Fibroblast of skin of left quadriceps (primary cell): ENCODE data around the gene OLFML2A.
"Not testable (repeated sequence)": the region's sequence is repeated elsewhere in the genome, so short reads cannot be mapped to it uniquely, and the experiment has no call there.

Experiments used
- DNase-seq, 2 experiments: peaks; one replicate each; pipeline ENCODE4 v3.0.0-alpha.2; 2013; ENCODE audit warnings: low read depth in 2 of 2

OLFML2A gene

DNA sequence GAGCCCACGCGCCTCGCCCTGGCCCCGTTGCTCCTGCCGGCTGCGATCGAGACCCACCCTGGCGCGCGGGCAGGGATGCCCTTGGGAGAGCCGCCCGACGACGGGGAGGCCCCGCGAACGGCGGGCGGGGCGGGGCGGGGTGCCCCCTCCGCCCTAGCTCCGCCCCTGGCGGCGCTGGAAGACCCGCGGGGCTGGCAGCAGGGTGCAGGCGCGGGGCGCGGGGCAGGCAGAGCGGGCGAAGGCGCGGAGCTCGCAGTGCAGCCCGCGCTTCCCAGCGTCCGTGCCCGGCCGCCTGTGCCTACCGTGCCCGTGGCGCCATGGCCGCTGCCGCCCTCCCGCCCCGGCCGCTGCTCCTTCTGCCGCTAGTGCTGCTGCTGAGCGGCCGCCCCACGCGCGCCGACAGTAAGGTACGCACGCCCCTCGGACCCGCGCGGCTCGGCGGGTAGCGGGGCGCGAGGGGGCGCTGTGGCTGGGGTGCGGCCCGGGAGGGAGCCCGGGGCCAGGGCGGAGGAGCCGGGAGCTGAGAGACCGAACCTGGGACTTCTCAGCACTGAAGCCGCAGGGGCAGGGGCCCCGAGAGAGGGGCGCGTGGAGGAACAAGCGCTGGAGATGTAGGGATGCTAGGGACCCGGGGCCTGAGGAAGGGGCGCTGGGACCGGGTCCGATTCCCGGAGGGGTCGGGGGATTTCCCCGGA is at the start of gene OLFML2A:
TSS of gene OLFML2A (plus strand) at position 180 of the 695 bp plus-strand sequence. CDS start at position 318, 138 bp downstream.
- no peak for DNase-seq

DNA sequence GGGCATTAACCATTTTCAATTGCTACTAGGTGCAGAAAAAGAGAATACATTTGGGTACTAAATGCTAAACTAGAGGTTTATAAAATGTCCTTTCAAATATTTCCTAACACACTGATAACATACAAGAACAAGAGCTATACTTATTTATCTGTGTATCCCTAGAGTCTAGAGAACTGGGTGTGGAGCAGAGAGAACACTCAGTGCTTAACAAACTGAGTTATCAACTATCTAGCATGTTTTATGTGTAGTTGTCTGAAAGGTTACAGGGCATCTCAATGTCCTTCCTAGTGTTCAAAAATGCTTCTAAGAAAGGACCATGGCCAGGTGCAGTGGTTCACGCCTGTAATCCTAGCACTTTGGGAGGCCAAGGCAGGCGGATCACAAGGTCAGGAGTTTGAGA is 46.2 kb upstream of the OLFML2A start:
- no peak for DNase-seq

DNA sequence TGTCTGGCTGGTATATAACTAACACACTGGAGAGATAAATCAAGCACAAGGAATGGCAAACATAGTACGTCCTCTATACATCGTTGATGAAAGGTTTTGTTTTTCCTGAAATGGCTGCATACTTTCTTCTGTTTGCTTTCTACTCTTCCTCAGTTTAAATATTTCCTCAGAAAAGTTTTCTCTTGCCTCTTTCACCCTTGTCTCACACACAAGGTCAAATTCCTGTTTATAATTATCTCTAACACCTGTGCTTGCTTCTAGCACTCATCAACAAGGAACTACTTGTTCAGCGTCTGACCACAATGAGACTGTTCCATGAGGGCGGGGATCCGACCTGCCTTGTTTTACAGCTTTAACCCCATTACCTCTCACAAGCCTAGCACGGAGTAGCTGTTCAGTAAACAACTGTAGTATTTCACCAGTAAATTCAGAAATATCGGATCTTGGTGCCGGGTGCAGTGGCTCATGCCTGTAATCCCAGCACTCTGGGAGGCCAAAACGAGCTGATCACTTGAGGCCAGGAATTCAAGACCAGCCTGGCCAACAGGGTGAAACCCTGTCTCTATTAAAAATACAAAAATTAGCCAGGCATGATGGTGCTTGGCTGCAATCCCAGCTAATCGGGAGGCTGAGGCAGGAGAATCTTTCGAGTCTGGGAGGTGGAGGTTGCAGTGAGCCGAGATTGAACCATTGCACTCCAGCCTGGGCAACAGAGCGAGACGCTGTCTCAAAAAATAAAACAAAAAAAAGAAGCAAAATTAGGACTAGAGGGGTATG is 42.8 kb upstream of the OLFML2A start:
- no peak for DNase-seq

DNA sequence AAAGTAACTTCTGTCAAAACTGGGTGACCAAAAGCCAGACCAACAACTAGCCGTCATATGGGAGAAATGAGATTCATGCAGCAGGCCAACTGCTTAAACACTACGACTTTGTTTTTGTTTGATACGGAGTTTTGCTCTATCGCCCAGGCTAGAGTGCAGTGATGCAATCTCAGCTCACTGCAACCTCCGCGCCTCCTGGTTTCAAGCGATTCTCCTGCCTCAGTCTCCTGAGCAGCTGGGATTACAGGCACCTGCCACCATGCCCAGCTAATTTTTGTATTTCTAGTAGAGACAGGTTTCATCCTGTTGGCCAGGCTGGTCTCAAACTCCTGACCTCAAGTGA is 42.2 kb upstream of the OLFML2A start:
- DNase-seq = not testable (repeated sequence)

DNA sequence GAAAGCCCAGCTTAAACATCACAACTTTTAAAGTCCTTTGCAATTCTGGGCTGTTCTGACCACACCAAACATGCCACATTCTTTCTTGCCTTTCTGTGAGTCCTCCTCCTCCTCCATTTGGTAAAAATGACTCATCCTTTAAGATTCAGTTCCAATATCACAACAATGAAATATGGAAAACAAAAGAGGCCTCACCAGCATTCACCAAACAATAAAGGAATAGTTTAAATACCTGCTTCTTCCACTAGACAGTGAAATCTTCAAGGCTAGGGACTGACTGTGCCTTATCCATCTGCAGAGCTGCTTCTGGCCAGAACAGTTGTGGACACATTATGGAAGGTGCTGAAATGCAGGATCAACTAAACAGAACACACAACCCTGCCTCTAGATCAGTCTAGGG is 41.8 kb upstream of the OLFML2A start:
- DNase-seq = peak in 1 of 2 experiments; percentile 35

DNA sequence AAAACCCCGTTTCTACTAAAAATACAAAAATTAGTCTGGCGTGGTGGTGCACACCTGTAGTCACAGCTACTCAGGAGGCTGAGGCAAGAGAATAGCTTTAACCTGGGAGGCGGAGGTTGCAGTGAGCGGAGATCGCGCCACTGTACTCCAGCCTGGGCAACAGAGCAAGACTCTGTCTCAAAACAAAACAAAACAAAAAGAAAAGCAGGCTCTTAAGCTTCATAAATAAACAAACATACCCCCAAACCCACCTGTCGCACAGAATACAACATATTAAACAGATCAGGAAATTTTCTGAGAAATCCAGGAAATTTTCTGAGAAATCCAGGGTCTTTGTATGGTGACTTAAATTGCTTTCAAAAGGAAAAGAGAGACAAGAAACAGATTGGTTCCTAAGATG is 38.9 kb upstream of the OLFML2A start:
- DNase-seq = not testable (repeated sequence)

DNA sequence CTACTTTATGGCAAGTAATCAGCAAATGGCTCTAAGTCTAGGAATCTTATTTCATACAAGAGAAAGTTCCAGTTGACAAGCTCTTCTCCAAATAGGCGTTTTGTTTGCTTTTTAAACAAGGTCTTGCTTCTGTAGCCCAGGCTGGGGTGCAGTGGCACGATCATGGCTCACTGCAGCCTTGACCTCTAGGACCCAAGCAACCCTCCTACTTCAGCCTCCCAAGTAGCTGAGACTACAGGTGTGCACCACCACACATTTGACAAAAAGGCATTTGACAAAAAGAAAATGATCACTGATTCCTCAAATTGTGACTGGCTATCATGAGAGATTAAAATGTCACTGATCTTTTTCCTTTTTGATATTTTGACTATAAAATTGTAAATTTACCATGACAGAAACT is 37.6 kb upstream of the OLFML2A start:
- DNase-seq = no peak

DNA sequence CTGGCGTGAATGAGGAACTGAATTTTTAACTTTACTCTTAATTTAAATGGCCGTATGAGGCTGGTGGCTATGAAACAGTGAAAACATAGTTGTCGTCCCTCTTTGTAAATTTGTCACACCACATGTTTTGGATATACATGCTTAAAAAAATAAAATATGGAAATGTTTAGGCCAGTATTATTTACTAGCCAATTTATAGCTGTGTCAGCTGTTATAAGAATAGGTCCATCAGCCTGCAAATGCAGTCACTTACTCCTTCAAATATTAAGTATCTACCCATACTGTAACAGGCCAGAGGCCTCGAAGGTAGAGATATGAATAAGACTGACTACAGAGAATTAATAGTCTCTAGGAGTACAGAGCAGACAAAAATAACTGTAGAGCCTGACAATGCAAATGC is 35.8 kb upstream of the OLFML2A start:
- no peak for DNase-seq

DNA sequence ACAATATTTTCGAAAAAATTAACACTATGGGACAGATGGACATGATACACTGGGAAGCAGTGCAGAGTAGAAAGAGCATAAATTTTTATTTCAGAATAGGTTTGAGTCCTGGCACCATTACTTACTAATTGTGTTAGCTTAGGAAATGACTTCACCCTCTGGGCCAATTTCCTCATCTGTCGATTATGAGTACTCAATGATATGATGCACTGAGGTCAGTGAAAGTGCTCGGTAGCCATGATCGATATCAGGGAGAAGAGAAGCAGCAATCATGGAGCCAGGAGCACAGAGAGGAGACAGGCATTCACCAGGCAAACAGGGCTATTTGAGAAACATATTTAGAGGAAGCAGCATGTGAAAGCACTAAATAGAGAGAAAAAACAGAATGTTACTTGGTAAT is 35.3 kb upstream of the OLFML2A start:
- DNase-seq = no peak

DNA sequence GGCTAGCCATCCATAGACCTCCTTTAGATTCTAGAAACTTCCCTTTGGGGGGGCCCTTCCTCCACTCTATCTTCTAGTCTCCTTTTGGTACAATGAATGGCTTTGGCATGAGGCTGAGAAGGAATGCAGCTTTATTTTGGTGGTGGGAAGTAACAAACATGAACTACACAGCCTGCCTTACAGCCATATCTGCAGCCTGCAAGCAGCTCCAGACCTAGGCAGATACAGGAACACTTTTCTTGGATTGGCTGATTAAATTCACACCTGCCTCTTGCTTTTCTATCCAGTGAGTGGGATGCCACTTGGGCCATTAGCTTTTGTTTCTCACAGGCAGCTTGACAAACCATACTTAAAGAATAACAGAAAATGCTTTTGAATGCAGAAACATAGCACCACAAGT is 34.0 kb upstream of the OLFML2A start:
- DNase-seq = no peak

DNA sequence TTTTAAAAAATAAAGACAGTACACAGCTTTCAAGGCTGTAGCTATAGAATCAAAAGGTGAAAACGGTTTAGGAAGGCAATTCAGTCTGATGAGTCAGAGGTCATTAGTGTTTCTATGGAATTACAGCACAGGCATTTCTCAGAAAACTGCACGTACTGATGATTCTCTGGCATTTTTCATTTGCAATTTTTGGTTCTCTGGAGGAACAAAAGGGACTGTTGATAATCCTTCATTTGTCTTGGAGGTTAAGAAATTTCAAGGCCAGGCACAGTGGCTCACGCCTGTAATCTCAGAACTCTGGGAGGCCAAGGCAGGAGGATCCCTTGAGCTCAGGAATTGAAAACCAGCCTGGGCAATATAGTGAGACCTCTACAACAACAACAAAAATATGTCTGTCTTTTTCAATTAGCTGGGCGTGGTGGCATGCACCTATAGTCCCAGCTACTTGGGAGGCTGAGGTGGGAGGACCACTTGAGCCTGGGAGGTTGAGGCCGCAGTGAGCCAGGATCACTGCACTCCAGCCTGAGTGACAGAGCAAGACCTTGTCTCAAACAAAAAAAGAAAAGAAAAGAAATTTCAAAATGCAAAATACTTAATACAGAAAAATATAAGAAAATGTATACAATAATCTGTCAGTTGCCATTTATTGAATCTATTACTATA is 33.1 kb upstream of the OLFML2A start:
- no peak for DNase-seq

DNA sequence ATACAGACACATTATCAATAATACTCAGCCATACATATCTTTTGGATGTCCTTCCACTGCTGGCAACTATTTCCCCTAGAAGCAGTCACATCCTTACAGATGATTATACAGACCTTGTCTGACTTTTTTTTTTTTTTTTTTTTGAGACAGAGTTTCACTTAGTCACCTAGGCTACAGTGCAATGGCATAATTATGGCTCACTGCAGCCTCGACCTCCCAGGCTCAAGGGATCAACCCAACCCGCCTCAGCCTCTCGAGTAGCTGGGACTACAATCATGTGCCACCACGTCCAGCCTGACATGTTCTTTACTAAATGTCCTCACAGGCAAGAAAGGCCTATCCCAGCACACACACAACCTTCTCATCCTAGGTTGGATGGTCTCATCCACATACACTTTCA is 29.9 kb upstream of the OLFML2A start:
- DNase-seq = no peak

DNA sequence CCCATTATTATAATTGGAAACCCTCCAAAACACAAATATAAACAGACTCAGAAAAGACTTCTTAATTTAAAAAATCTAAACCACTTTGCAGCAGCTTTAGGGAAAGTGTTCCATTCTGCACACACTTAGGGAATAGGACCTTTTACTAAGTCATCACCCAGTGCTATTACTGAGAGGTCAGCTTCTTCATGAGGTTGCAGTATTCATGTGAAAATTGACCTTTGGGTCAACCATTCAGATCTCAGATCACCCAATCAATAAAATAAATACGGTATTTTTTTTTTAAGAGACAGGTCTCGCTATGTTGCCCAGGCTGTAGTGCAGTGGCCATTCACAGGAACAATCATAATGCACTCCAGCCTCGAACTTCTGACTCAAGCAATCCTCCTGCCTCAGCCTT is 27.6 kb upstream of the OLFML2A start:
- DNase-seq = no peak

DNA sequence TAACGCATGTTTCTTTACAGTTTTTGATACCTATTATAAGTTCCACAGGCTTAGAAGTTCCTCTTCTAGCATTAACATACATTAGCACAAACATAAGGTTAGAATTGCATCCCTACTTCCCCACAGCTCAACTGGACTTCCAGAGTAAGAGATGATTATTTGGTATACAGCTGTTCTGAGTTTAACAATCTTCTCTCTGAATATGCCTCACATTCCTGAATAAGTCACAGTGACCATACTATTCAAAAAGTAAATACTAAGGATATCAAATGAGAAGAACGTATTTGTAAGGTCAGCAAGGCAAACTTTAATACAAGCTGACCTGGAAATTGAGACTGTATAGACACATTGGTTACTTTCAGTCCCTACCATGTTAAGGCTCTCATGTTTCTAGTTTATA is 27.2 kb upstream of the OLFML2A start:
- DNase-seq = no peak

DNA sequence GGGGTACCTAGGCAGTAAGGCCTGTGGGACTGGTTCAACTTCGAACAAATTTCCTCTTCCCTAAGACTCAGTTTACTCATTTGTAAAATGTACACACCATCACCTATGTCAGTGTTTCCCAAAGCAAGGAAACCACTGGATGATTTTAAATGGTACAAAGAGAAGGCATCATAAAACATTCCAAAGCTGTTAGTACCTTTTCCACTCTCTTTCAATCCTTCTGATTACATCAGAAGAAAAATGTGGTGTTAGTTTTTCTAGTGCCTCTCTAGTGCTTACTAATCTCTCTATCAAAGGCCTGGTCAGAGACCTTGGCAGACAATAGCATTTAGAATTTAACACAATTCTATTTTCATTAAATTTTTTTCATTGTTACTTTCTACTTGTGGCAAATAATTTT is 24.0 kb upstream of the OLFML2A start:
- DNase-seq = peak in 1 of 2 experiments; percentile 22

DNA sequence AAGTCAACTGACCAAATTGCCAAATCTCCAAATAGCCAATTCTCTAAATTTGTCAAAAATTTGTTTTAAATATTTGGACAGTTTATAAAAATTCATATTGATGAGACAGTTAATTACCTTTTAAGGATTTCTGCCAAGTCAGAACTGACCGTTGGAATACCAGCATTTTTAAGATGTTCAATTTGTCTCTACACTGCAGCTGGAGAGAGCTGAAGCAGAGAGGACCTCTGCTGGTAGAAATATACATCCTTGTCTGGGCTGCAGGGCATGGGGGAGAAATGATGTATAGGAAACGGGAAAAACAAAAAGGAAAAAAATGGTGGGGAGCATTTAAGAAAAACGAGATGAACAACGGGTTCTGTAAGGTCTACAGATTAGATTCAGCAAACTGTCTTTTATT is 22.6 kb upstream of the OLFML2A start:
- DNase-seq = peak in 1 of 2 experiments; percentile 14

DNA sequence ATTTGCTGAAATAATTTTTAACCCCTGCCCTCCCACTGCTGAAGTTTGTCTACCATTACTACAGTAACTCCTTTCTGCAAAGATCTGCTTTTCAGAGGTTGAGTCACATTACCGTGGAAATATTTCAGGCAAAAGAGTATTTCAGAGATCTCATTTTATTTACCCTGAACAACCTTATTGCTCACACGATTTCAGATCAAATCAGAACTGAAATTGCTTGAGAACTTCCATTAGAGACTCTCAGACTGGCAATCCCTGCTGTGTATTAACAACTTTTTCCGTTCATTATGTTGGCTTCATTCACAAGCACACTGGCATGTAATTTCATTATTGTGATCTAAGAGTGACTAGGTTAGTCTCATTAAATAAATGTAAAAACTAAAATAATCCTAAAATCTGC is 21.9 kb upstream of the OLFML2A start:
- no peak for DNase-seq

DNA sequence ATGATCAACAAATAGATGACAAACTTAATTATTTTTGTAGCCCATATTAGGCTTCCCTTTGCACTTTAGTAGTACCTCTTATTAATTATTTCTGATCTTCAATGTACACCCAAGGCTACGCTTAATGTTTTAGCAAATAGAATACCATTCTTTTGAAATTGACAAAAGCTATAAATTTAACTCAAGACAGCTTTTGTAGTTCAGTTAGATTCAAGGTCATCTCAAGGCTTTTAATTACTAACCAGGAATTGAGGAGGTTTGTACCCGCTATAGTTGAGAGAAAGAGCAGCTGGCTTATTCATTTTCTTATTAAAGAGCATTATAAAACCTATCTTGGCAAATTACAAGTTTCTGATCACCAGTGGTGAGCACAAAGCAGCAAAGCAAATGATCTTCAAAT is 20.9 kb upstream of the OLFML2A start:
- no peak for DNase-seq

DNA sequence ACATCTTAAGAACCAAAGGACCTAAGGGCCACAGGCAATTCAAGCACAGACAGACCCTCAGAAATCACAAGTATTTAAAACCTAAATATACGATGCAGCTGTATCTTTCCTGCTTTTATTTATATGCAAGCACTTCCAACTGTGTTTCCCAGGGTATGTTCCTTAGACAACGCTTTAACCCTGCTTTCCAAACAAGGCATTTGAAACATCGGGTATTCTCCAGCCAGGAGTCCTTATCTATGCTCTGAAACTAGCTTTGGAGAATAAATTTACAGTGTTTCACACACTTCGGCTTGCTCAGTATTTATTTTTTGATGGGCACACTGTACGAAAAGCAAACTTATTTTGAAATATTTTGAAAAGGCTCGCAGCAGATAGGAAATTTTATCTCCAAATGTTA is 19.3 kb upstream of the OLFML2A start:
- no peak for DNase-seq

DNA sequence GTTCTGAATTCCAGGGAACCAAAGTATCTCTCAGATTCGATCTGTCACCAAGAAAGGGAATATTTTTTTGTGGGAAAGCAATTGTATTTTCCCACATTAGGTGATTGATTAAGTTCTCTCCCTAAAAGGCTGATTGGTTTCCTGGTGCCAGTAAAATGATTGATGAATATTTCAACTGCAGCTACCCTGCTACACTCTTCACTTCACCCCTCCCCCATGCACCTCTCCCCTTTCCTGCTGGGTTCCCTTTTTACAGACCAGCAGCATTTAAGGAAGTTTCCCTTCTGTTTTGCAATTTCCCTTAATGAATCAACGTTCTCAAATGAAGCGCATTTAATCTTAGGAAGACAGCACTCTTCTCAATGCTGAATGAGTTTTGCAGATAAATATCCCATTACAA is 18.9 kb upstream of the OLFML2A start:
- DNase-seq = no peak

DNA sequence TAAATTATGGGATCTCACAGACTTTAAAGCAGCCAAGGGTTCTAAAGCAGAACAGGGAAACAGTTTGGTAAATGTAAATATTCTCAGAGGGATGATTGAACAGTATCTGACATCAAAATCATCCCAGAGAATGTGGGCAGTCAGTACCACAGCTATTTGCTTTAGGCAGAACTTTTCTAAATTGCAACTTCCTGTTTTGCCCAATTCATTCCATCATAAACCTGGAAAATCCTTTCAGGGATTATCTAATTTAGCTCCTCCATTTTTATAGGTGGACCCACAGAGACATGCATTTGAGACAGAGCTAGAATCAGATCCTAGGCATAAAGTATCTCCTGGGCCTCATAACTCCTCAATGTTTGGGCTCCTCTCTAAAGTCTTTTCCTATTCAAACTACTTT is 18.2 kb upstream of the OLFML2A start:
- no peak for DNase-seq

DNA sequence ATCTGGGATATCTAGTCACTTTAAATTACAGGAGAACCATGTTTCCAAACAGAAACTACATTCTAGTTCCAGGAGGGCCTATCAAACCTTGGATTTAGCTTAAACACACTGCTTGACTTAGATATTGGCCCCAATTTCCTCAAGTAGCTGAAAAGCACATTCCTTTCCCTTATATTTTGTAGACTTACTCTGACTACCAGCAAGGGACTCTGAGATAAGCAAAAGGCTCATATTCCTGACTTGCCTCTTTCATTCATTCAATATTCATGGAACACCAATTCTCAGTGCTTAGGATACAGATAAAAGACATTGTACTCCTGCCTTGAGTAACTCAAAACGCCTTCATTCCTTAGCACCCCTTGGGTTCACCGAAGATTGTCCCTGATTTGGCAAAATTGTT is 17.6 kb upstream of the OLFML2A start:
- no peak for DNase-seq

DNA sequence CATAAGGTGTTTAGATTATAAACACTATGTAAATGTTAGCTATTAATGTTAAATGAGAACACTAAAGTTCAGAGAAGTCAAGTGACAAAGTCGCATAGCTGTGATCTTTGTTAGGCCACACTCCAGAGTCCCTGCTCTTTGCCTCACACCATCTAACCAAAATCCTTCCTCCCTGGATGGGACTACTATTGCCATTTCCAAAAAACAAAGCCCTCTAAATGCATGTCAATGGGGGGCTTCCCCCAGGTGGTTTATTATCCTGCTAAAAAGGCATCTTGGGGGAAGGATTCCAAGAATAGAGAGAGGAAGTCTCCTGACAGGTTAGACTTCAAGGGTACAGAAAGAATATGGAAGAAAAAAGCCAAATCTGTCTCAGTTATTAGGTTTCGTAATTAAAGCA is 16.2 kb upstream of the OLFML2A start:
- no peak for DNase-seq
